ENCODE results near the gene GSDMA. TPM values are rescaled to one million over a fixed set of nuclear protein-coding genes. Genes with fewer than 3 reads are reported as not detected.

GSDMA gene
- total RNA-seq, 1 experiment from 2014 or later: not detected

DNA sequence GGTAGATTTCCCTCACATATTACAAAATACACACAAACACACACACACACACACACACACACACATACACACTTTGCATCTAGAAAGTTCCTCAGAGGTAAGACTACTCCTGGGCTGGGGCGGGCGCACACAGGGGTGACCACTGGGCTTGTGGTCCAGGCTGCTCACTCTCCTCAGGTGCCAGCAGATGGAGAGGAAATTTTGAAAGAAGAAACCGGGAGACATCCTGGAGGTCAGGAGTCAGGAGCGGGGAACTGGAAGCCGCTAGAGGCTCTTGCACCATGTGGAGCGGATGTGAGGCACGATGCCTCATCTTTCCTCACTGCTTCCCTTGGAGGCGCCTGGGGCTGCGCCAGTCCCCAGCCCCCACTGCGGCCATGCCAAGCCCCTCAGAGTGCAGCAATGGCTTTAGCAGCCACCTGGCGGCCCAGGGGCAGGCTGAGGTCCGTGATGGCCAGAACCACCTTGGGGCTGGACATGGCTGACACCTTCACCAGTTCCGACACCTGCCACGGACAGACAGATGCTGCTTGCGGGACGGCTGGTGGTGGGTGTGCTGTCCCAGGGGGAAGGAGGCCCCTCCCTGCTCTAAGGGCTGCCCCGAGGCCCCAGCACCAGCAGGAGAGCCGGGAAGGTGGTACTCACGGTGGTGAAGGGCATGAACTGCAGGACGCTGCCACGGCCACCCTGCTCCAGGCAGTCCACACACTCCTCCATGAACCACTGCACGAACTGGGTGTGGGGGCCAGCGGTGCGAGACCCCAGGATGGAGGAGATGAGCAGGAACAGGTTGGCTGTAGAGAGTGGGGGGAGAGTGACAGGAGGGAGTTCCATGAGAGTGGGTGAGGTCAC, 56.6 kb downstream of the GSDMA start:
- DNase-seq (ENCODE audit: low spot score): no peak

DNA sequence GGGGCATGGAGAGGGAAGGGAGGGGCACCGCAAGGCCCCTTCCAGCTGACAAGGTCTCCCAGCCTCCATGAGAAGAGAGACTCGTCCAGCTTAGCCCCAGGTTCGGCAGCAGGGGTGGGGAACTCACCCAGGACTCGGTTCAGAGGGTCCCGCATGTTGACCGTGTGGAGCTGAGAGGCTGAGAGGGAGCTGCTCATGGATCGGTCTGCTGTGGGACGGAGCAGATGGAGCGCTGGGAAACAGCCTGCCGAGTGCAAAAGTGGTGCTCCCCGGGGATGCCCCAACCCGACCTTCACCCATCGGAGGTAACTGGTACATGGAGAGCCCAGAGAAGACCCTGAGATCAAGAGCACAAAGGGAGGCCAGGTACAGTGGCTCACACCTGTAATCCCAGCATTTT, 57.3 kb downstream of the GSDMA start:
- DNase-seq (ENCODE audit: low spot score): no peak

DNA sequence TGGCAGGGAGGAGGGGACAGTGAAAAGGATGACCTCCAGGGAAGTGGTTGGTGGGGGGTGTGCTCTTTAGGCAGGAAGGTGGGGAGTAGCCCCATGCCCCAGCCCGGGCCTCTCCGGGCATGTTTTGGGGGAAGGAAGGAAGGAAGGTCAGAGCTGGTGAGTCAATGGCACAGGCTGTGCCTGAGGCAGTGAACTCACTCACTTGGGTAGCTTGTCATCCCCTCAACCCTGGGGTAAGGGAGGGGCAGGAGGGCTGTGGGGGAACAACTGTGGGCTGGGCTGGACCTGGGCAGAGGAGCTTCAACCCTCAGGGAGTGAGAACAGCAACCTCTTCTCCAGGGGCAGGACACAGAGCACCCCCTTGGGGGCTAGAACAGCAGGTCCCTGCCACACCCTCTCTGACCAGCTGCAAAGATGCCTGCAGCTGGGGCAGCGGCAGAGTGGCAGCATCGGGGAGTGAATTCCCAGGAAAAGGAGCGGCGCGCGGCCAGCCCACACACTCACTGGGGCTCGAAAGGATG, 58.7 kb downstream of the GSDMA start:
- no peak for DNase-seq (ENCODE audit: low spot score)

DNA sequence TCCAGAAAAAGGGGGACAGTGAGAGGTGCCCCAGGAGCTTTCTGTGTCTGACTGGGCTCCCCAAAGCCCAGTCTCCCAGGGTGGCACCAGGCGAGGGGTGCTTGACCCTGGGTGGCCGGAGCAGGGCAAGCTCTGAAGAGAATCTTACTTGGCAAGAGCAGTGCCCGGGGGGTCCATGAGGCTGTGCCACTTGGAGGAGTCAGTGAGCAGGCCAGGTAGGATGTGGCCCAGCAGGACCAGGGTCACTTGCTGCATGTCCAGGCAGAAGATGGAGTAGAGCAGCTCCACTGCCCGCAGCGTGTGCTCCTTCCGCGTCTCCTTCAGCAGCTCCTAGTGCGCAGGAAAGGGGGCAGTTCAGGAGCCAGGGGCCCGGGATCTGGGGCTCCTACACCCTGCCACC, 59.7 kb downstream of the GSDMA start:
- DNase-seq (ENCODE audit: low spot score): no peak

DNA sequence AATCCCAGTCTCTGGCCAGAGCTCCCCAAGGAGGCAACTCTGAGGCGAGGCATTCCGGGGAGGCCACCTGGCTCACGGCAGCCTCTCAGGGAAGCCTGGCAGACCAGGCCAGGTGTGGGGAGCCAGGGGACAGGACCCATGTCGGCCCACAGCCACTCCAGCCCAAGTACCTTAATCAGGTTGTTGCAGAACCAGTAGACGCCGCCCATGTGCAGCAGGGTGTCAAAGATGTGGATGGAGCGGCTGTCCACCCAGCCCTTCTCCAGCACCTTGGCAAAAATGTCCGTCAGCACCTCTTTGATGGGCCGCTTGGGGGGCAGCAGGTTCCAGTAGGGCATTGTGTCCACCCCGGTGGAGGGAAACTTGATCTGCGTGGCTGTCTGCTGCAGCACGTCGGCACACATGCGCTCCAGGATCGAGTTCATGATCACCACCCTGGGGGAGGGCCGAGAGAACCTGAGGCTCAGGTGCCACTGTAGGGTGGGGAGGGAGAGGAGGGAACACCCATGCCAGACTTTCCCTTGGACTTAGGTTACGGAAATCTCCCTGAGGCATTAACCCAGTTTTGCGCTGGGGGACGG, 60.2 kb downstream of the GSDMA start:
- peak; percentile 51 for DNase-seq (ENCODE audit: low spot score)

DNA sequence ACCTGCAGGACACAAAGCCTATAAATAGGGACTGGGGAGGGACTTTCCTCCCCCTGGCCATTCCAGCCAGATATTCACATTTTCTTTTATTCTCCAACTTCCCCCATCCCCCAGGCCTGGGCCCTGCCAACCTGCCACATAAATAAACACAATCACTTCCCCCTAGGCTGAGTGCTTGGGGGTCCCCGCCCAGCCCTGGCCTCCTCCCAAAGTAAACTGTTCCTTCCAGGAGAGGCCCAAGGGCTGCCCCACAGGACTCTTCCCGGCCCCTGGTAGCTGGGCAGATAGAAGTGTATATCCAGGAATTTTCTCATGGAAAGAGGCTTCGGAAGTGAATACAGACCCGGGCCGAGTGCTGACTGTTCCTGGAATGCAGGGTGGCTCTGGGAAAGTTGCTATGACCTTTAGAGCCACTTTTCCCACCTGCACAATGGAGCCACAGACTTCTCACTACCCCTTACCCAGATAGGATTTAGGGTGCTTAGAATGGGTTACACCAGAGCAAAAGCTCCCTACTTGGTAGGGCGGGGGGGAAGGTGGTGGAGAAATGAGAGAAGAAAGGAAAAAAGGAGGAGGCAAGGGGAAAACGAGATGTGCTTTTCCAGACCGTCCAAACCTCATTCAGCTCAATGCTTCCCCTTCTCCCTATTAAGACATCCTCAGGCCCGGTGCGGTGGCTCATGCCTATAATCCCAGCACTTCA, 60.9 kb downstream of the GSDMA start:
- peak; percentile 59 for DNase-seq (ENCODE audit: low spot score)

DNA sequence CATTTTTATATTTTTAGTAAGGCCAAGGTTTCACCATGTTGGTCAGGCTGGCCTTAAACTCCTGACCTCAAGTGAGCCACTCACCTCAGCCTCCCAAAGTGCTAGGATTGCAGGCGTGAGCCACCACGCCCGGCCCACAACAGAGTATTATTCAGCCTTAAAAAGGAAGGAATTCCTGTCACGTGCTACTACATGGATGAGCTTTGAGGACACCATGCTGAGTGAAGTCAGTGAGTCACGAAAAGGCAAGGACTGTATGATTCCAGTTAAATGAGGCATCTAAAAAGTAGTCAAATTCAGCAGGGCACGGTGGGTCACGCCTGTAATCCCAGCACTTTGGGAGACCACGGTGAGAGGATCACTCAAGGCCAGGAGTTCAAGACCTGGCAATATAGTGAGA, 62.1 kb downstream of the GSDMA start:
- no peak for DNase-seq (ENCODE audit: low spot score)

DNA sequence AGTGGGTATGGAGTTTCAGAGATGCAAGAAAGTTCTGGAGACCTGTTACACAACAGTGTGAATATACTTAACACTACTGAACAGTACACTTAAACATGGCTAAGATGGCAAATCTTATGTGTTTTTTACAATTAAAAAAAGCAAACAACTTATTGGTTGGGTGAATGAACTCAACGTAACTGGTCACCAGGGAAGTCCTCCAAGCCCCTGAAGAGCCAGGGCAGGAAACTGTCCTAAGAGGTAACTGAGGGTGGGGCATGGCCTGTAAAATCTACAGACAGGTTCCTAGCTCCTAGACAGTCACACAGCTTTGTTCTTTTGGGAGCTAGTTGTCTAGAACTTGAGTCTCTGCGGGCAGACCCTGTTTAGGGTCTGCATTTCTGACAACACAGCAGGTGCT, 62.8 kb downstream of the GSDMA start:
- DNase-seq (ENCODE audit: low spot score): no peak

DNA sequence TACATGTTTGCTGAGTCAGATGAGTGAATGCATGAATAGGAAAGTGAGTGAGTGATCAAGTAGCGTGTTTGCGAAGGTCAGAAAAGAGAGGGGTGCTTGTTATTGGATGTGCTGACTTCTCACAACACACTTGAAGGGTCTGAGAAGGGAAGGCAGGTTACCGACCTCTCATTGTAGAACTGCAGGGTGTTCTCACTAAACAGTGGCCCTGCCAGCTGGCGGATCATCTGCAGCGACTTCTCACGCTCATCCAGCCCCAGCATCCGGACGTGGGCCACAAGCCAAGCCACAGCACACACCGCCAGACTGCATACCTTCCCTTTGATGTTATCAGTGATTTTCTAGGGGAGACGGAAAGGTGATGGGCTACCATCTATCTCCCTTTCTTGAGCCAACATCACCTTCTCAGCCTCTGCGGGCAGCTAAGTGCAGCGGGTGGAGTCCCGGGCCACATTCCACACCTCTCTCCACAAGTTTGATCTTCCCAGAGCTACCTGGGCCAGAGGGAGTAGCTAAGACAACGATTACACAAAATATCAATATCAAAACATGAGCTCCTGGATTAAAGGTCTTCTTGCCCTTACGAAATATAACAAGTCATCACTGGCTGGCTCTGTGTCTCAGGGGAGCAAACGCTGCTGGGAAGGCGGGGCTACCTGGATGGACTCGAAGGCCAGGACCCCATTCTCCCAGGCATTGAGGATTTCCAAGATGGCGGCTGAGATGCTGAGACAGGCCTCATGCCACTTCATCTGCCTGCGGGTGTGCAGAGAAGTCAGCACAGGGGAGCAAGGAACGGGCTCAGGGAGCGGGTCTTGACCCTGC, 63.4 kb downstream of the GSDMA start:
- DNase-seq (ENCODE audit: low spot score): peak; percentile 77

DNA sequence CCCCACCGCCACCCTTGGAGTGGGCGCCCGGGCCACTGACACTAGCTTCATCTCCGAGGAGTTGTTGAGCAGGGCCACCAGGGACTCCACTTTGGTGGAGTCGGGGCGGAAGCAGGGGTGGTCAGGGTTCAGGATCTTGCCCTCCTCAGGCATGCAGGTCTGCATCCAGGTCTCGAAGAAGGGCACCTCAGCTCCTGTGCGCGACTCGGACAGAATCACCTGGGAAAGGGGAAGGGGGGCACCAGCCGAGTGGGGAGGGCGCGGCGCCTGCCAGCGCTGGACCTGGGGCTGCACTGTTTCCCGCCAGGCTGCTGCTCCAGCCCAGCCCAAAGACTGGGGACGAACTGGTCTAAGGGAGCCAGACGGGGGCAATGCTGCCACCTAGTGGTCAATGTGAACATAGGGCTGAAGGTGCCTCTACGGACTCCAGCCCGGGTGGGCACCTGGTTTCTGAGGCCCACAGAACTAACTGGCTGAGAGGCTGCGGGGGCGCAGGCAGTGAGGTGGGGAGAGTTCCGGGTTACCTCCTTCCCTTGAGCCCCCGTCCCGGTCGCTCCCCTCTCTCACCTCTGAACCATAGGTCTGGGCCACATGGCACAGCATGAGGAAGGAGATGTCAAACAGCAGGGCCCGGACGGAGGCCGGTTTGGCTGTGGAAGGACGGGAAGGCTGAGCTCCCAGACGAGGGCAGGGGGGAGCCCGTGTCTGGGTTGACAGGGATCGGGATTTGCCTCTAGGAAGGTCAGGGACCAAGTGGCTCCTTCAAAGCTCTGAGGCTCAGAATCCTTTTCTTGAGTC, 64.2 kb downstream of the GSDMA start:
- peak; percentile 95 for DNase-seq (ENCODE audit: low spot score)

Small RNA genes within 50 kb of the gene (small RNA-seq; reads per million reads assigned to genes)
- 297 reads per million, percentile 98 among the genes with 10 or more reads in this experiment for gene SNORD124

Other genes starting within 250 kb of the GSDMA start
- 118 and 121 TPM in 2 replicates for gene MIEN1, start 232.5 kb upstream of the GSDMA start, total RNA-seq (2014; rRNA removed; shearing (Covaris generic))
- gene GRB7, start 225.1 kb upstream of the GSDMA start, total RNA-seq (2014; rRNA removed; shearing (Covaris generic)): 127 and 142 TPM in 2 replicates
- 0.26 and 0.56 TPM in 2 replicates for gene IKZF3, start 98.7 kb upstream of the GSDMA start, total RNA-seq (2014; rRNA removed; shearing (Covaris generic))
- not detected in 2 replicates for gene ZPBP2, start 94.8 kb upstream of the GSDMA start, total RNA-seq (2014; rRNA removed; shearing (Covaris generic))
- gene GSDMB, start 44.4 kb upstream of the GSDMA start, total RNA-seq (2014; rRNA removed; shearing (Covaris generic)): 5.5 and 5.8 TPM in 2 replicates
- gene ORMDL3, start 35.4 kb upstream of the GSDMA start, total RNA-seq (2014; rRNA removed; shearing (Covaris generic)): 61.0 and 66.7 TPM in 2 replicates
- not detected in 2 replicates for gene LRRC3C, start 35.3 kb upstream of the GSDMA start, total RNA-seq (2014; rRNA removed; shearing (Covaris generic))
- gene PSMD3, start 17.8 kb downstream of the GSDMA start, total RNA-seq (2014; rRNA removed; shearing (Covaris generic)): 236 and 240 TPM in 2 replicates
- not detected in 2 replicates for gene CSF3, start 52.4 kb downstream of the GSDMA start, total RNA-seq (2014; rRNA removed; shearing (Covaris generic))
- gene MED24, start 91.4 kb downstream of the GSDMA start, total RNA-seq (2014; rRNA removed; shearing (Covaris generic)): 56.3 and 56.6 TPM in 2 replicates
- gene THRA, start 100.0 kb downstream of the GSDMA start, total RNA-seq (2014; rRNA removed; shearing (Covaris generic)): 31.1 and 33.2 TPM in 2 replicates
- gene NR1D1, start 137.6 kb downstream of the GSDMA start, total RNA-seq (2014; rRNA removed; shearing (Covaris generic)): 22.6 and 25.7 TPM in 2 replicates
- gene MSL1, start 159.0 kb downstream of the GSDMA start, total RNA-seq (2014; rRNA removed; shearing (Covaris generic)): 44.1 and 47.1 TPM in 2 replicates
- 22.9 and 33.3 TPM in 2 replicates for gene CASC3, start 177.5 kb downstream of the GSDMA start, total RNA-seq (2014; rRNA removed; shearing (Covaris generic))
- 14.3 and 15.2 TPM in 2 replicates for gene RAPGEFL1, start 214.5 kb downstream of the GSDMA start, total RNA-seq (2014; rRNA removed; shearing (Covaris generic))